Measurements from ENCODE around the gene AHRR. TPM values are rescaled to one million over a fixed set of nuclear protein-coding genes. Genes with fewer than 3 reads are reported as not detected.
A peak's percentile ranks its signal among the peaks of the same experiment; 100 is the strongest.

AHRR gene
- total and polyA plus RNA-seq, 10 of the 15 experiments (the other 5 are each of a cell fraction or from before 2014, with no cell fraction given) = 0.90 to 35.2 (median 19.2) TPM

DNA sequence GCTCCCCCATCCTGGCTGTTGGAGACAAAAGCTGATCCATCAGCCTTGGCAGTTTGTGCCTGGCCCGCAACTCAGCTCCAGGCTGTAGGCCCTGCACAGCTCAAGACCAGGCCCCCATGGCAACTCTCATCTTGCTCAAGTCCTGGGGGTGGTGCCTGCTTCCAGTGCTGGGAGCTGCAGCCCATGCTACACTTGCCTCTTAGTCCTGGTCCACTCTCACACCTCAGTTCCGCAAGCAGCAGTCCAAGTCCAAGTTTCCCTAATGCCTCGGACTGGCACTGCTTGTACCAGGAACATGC is 14.2 kb downstream of the AHRR start:
- in situ Hi-C loops (cut with MboI) (no loop called here), intact Hi-C loops (cut with micrococcal nuclease; ENCODE audit: unreplicated experiment) (no loop called here)
- Histone ChIP-seq H3K27ac (ENCODE audit: control insufficient read depth, insufficient read depth) (0 out of 2 replicates have a peak overlapping the region, but pooled peaks have one; percentile 74), H3K4me1 (ENCODE audit: control insufficient read depth, insufficient read depth, low read length) (peaks cover 35% of the 10 kb centered on the region), H3K9me3 (replicated peaks; ENCODE audit: control insufficient read depth, insufficient read depth, low read length) (no peaks in the 10 kb centered on the region; the same call in 1 of the 3 replicates), H4K20me1 (ENCODE audit: control insufficient read depth, insufficient read depth) (no peaks in the 10 kb centered on the region), H3K79me2 (ENCODE audit: control insufficient read depth, insufficient read depth, low read length) (peaks cover 92% of the 10 kb centered on the region), H3K9ac (ENCODE audit: control insufficient read depth, insufficient read depth, low read length) (no peak overlapping the region; the same call in 1 of the 2 replicates), H3K4me3 (no peak overlapping the region), H3K4me2 (ENCODE audit: control insufficient read depth, insufficient read depth) (peak overlapping the region; percentile 49), H3K36me3 (ENCODE audit: control insufficient read depth in 2 of 2, insufficient read depth in 2 of 2, low read length in 1 of 2) (peaks cover 0 to 7% of the 10 kb centered on the region in 2 experiments; a peak in 2 of 4 replicates), H2AFZ (ENCODE audit: control insufficient read depth, low read depth, low read length) (no peak overlapping the region), H3K27me3 (replicated peaks in 1 of 2; ENCODE audit: control insufficient read depth in 2 of 2, insufficient read depth in 2 of 2, low read length in 1 of 2) (no peaks in the 10 kb centered on the region)
- 94% methylated on average over 3 of the region's 3 CpGs for WGBS (ENCODE audit: insufficient coverage, insufficient replicate concordance, low lambda C conversion rate, missing lambda C conversion rate)
- ChIA-PET POLR2A (interaction anchor here (1.5 to 3.0 kb wide), 2 partner anchors 10 to 36 kb away, joined by 3 to 8 read pairs; no protein-coding TSS in a partner anchor), SMC1A (ENCODE audit: uncharacterized antibody, unreplicated experiment) (interaction anchor here (1.4 to 1.7 kb wide), 2 partner anchors 10 to 90 kb away, joined by 3 to 6 read pairs; no protein-coding TSS in a partner anchor), CTCF (interaction anchor here (0.6 to 1.7 kb wide), 4 partner anchors 12 to 15 kb away, joined by 3 to 7 read pairs (median 3); partner anchors contain the start of gene AHRR), RAD21 (ENCODE audit: unreplicated experiment) (interaction anchor here (1.3 kb wide), 1 partner anchor 9 kb away, joined by 3 read pairs; no protein-coding TSS in a partner anchor)
- no peak for FAIRE-seq
- BruUV-seq (replicated peaks) = no TSS peak
- TF ChIP-seq ZNF622 (IDR thresholded peaks at IDR 0.05) (no peak), RAD51 (IDR thresholded peaks at IDR 0.05) (no peak), NR2C2 (IDR thresholded peaks at IDR 0.05; ENCODE audit: borderline replicate concordance, control insufficient read depth, insufficient read length, low read depth) (no peak), MEF2B (IDR thresholded peaks at IDR 0.05; ENCODE audit: partially characterized antibody, poor library complexity, severe bottlenecking) (no peak), MTA3 (IDR thresholded peaks at IDR 0.05; ENCODE audit: borderline replicate concordance, low read length) (no peak), HDAC2 (IDR thresholded peaks at IDR 0.05) (no peak), SUZ12 (IDR thresholded peaks at IDR 0.05; ENCODE audit: unreplicated experiment) (no peak)
- TF ChIP-seq, protein P1, sequence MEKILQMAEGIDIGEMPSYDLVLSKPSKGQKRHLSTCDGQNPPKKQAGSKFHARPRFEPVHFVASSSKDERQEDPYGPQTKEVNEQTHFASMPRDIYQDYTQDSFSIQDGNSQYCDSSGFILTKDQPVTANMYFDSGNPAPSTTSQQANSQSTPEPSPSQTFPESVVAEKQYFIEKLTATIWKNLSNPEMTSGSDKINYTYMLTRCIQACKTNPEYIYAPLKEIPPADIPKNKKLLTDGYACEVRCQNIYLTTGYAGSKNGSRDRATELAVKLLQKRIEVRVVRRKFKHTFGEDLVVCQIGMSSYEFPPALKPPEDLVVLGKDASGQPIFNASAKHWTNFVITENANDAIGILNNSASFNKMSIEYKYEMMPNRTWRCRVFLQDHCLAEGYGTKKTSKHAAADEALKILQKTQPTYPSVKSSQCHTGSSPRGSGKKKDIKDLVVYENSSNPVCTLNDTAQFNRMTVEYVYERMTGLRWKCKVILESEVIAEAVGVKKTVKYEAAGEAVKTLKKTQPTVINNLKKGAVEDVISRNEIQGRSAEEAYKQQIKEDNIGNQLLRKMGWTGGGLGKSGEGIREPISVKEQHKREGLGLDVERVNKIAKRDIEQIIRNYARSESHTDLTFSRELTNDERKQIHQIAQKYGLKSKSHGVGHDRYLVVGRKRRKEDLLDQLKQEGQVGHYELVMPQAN (conservative IDR thresholded peaks at IDR 0.05) = no peak
- TF ChIP-seq, protein P2, sequence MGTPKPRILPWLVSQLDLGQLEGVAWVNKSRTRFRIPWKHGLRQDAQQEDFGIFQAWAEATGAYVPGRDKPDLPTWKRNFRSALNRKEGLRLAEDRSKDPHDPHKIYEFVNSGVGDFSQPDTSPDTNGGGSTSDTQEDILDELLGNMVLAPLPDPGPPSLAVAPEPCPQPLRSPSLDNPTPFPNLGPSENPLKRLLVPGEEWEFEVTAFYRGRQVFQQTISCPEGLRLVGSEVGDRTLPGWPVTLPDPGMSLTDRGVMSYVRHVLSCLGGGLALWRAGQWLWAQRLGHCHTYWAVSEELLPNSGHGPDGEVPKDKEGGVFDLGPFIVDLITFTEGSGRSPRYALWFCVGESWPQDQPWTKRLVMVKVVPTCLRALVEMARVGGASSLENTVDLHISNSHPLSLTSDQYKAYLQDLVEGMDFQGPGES (IDR thresholded peaks at IDR 0.05) = no peak
- TF ChIP-seq, protein P3, sequence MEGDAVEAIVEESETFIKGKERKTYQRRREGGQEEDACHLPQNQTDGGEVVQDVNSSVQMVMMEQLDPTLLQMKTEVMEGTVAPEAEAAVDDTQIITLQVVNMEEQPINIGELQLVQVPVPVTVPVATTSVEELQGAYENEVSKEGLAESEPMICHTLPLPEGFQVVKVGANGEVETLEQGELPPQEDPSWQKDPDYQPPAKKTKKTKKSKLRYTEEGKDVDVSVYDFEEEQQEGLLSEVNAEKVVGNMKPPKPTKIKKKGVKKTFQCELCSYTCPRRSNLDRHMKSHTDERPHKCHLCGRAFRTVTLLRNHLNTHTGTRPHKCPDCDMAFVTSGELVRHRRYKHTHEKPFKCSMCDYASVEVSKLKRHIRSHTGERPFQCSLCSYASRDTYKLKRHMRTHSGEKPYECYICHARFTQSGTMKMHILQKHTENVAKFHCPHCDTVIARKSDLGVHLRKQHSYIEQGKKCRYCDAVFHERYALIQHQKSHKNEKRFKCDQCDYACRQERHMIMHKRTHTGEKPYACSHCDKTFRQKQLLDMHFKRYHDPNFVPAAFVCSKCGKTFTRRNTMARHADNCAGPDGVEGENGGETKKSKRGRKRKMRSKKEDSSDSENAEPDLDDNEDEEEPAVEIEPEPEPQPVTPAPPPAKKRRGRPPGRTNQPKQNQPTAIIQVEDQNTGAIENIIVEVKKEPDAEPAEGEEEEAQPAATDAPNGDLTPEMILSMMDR (IDR thresholded peaks at IDR 0.05 in 2 of 3, conservative IDR thresholded peaks at IDR 0.05 in 1 of 3; ENCODE audit: control insufficient read depth in 2 of 3, extremely low read depth in 1 of 3, insufficient read depth in 1 of 3, low read depth in 3 of 3, low read length in 3 of 3) = no peak
- TF ChIP-seq, protein P4, sequence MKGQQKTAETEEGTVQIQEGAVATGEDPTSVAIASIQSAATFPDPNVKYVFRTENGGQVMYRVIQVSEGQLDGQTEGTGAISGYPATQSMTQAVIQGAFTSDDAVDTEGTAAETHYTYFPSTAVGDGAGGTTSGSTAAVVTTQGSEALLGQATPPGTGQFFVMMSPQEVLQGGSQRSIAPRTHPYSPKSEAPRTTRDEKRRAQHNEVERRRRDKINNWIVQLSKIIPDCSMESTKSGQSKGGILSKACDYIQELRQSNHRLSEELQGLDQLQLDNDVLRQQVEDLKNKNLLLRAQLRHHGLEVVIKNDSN (IDR thresholded peaks at IDR 0.05; ENCODE audit: borderline replicate concordance, extremely low read length, insufficient read depth, low read depth, low read length) = no peak
- no peak for ATAC-seq
- DNase-seq (ENCODE audit: low read depth, low spot score) = no peak

Measured in GM12878 (cell line).